Mononuclear cell (primary cell): ENCODE data around the gene OOSP4B. TPM values are rescaled to one million over a fixed set of nuclear protein-coding genes. Genes with fewer than 3 reads are reported as not detected.
"Not testable (repeated sequence)": the region's sequence is repeated elsewhere in the genome, so short reads cannot be mapped to it uniquely, and the experiment has no call there.

Source experiments
- H3K27me3 ChIP-seq: 2 replicates; pipeline ENCODE4 v1.6.0; 2011; ENCODE audit warnings: low read length, control low read depth; ENCODE audit not compliant: insufficient read depth
- H3K4me1 ChIP-seq: 2 replicates; pipeline ENCODE4 v1.5.1; 2011; ENCODE audit warnings: mild to moderate bottlenecking, low read length, control low read depth; ENCODE audit not compliant: insufficient read depth
- H3K4me3 ChIP-seq: 2 replicates; pipeline ENCODE4 v1.5.1; 2011; ENCODE audit warnings: mild to moderate bottlenecking, low read length, moderate library complexity
- H3K9me3 ChIP-seq: 2 replicates; pipeline ENCODE4 v1.5.1; 2011; ENCODE audit warnings: low read depth, mild to moderate bottlenecking, control low read depth, low read length
- total RNA-seq: library from RNA; depleted of rRNA; stranded (reverse); fragments of >200 nt; gene quantifications from one replicate; pipeline ENCODE4 v1.2.3, GENCODE V29; 2012

The OOSP4B gene
- total RNA-seq, 1 donor = not detected

DNA sequence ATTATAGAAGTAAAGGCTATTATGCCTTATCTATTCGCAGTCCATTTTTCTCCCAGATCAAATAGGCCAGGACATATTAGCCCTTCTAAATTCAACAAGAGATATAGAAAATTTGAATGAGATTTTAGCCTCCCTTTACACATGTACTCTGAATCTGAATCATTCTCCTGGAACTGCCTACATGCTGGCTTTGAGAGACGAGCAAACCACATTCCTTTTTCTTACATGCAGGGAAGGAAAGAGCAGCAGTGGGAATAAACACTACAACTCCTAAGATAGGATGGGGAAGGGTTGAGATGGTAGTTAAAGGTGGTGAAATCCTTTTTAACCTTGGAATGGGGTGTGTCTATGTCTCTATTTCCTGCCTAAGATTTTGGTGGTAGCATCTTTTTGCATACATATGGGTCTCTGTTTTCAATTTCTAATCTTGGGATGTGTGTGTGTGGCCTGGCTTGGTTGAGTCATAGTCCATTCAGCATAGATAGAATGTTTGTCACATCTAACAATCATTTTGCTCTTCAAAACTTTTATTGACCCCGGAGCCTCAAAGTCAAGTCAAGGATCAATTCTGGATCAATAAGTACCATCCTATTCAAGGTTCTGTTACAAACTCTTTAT lies 12.1 kb downstream of the OOSP4B start:
- Histone ChIP-seq H3K9me3 (no peaks in the 10 kb centered on the region), H3K4me3 (no peak overlapping the region), H3K27me3 (no peaks in the 10 kb centered on the region), H3K4me1 (no peaks in the 10 kb centered on the region)

DNA sequence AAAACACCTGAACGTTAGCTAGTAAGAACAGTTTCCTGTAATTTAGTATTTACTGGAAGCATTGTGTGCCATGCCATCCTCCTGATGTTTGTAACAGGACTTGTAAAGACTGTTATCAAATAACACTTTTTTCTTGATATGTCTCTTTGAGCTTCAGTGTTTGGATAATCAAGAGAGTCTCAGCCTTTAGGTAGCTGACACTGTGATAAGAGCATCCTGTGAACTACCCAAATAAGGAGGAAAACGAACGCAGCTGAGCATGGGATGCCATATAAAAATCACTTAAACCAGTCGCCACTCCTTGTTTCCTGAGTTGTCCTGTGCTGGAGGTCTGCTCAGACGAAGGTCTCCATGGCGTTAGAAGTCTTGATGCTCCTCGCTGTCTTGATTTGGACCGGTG lies 23.1 kb downstream of the OOSP4B start, which contains the start of gene OOSP2:
OOSP2 (plus strand) TSS at position 301 of the 400 bp plus-strand sequence; CDS start at position 352, 51 bp downstream.
- no peaks in the 10 kb centered on the region for H3K9me3 ChIP-seq
- H3K27me3 ChIP-seq = no peaks in the 10 kb centered on the region
- H3K4me1 ChIP-seq = no peaks in the 10 kb centered on the region
- H3K4me3 ChIP-seq = no peak within 1 kb of the TSS

DNA sequence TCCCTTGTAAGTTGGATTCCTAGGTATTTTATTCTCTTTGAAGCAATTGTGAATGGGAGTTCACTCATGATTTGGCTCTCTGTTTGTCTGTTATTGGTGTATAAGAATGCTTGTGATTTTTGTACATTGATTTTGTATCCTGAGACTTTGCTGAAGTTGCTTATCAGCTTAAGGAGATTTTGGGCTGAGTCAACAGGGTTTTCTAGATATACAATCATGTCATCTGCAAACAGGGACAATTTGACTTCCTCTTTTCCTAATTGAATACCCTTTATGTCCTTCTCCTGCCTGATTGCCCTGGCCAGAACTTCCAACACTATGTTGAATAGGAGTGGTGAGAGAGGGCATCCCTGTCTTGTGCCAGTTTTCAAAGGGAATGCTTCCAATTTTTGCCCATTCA lies 33.4 kb downstream of the OOSP4B start:
- not testable (repeated sequence) for H3K9me3 ChIP-seq, H3K4me1 ChIP-seq, H3K27me3 ChIP-seq, H3K4me3 ChIP-seq

DNA sequence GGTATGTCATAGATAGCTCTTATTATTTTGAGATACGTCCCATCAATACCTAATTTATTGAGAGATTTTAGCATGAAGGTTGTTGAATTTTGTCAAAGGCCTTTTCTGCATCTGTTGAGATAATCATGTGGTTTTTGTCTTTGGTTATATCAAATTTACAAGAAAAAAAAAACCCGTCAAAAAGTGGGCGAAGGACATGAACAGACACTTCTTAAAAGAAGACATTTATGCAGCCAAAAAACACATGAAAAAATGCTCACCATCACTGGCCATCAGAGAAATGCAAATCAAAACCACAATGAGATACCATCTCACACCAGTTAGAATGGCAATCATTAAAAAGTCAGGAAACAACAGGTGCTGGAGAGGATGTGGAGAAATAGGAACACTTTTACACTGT lies 33.9 kb downstream of the OOSP4B start:
- not testable (repeated sequence) for H3K9me3 ChIP-seq, H3K27me3 ChIP-seq, H3K4me3 ChIP-seq
- H3K4me1 ChIP-seq = peaks cover 11% of the 10 kb centered on the region

DNA sequence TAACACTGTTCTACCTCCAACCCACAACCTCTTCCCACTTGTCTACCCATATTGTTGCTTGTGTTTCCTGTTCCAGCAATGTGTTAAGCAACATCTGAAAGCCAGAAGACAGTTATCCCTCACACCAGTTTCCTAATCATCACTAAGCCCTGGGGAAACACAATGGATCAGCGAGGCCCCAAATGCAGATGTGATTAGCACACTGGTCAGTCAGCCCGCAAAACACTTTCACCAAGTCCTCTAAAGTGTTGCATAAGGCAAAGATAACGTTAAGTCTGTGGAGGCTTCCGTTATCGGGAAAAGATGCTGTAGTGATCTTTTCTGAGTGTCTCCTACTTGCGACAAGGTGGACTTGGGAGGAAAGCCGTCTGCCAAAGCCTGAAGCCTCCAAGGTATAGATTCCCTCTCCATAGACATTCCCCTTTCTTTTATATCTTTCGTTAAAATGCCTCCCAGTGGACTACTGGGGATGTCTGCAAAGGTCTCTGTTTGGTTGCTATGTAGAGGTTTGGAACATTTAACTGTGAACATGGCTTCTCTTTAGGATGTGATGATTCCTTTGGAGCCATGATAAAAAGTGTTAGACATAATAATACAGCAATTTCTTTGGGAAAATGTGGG lies 39.5 kb downstream of the OOSP4B start, which contains the start of gene MS4A3:
MS4A3 (plus strand) TSS at position 317 of the 621 bp plus-strand sequence. CDS start 4,496 bp downstream, outside the sequence.
- Histone ChIP-seq H3K9me3 (no peaks in the 10 kb centered on the region), H3K27me3 (no peaks in the 10 kb centered on the region), H3K4me1 (peaks cover 30% of the 10 kb centered on the region), H3K4me3 (peak within 1 kb of the TSS; percentile 7)

DNA sequence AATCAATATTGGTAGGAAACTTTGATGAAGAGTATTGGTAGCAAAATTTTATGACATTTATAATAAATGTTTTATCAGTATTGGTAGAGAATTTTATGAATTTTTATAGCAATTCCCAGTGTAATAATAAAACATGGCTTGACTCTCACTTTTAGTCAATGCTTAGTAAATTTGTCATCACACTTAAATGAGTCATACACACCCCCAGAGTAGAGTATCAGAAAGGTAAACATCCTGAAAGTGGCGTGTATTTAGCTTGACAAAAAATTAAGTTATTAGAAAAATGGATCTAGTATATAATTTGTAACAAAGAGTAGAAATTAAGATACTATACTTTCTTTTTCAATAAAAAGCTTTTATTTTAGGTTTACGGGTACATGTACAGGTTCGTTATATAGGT lies 42.1 kb downstream of the OOSP4B start:
- peaks cover 34% of the 10 kb centered on the region for H3K4me1 ChIP-seq
- H3K4me3 ChIP-seq = no peak overlapping the region
- no peaks in the 10 kb centered on the region for H3K27me3 ChIP-seq
- no peaks in the 10 kb centered on the region for H3K9me3 ChIP-seq

DNA sequence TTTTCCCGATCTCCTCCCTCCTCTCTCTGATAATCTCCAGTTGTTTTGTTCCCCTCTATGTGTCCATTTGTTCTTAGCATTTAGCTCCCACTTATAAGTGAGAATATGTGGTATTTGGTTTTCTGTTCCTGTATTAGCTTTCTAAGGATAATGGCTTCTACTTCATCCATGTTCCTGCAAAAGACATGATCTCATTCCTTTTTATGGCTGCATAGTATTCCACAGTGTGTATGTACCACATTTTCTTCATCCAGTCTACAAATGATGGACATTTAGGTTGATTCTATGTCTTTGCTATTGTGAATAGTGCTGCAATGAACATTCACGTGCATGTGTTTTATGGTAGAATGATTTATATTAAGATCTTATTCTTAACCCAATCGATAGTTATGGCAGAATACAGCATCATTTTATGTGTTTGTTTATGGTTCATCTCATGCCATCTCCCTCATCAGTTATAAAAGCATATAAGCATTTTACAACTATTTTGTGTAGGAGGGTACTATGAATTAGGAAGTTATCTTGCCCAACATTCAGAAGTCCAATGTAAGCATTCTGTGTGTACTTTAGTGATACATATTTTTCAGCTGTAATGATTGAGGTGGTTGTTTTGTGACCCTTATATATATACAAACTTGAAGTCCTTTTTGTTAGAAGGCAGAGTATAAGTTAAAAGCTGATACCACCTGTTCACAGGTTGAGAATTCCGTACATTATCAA lies 42.7 kb downstream of the OOSP4B start:
- no peaks in the 10 kb centered on the region for H3K27me3 ChIP-seq
- peaks cover 41% of the 10 kb centered on the region for H3K4me1 ChIP-seq
- H3K9me3 ChIP-seq = no peaks in the 10 kb centered on the region
- H3K4me3 ChIP-seq = no peak overlapping the region

DNA sequence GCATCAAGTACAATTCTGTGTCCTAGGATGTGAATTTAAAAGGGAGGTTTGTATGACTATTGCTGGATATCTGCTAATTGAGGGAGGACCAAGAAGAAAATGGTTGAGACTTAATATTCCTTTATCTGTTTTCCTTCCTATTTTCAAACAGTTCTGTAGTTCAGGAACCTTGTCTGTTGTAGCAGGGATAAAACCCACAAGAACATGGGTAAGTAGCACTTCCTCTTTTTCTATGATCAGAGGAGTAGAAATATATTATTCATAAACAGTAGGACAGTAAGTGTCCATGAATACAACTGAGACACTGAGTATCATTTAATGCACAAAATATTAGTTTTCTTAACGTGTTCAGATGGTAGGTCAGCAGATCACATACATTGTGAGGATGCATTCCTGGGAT lies 47.1 kb downstream of the OOSP4B start:
- H3K27me3 ChIP-seq = no peaks in the 10 kb centered on the region
- H3K4me1 ChIP-seq = peaks cover 10% of the 10 kb centered on the region
- H3K4me3 ChIP-seq = no peak overlapping the region
- no peaks in the 10 kb centered on the region for H3K9me3 ChIP-seq

DNA sequence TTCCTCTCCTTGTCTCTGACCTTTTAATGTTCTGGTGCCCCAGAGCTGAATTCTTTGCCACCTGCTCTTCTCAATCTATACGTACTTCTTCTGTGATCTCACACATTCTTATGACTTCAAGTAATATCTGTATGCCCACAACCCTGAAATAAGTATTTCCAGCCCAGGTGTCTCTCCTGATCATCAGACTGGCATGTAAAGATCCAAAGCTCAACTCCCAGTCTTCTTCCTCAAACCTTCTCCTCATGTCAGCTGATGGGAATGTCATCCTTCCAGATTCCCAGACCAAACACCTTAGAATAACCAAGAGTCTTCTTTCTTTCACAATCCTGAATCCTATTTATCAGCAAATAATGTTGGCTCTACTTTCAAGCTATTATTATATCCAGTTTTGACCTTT lies 48.8 kb downstream of the OOSP4B start:
- Histone ChIP-seq H3K4me1 (peaks cover 10% of the 10 kb centered on the region), H3K27me3 (no peaks in the 10 kb centered on the region), H3K4me3 (no peak overlapping the region), H3K9me3 (no peaks in the 10 kb centered on the region)

DNA sequence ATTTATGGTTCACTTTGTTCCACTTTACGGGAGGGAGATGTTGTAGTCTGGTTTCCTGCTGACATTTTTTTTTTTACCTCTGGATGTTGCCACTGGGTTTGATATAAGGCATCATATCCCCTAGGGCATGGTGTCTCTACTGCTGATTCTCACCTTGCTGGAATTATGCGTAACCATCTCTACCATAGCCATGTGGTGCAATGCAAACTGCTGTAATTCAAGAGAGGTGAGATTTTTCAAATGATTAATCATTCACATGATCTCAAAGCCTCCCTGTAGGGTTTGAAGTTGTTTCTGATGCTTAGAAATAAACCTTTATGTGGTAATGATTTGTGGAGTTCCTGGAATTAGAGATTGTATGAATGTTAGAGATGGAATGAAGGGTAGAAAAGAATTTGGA lies 52.5 kb downstream of the OOSP4B start:
- H3K4me3 ChIP-seq = no peak overlapping the region
- peaks cover 3% of the 10 kb centered on the region for H3K4me1 ChIP-seq
- no peaks in the 10 kb centered on the region for H3K27me3 ChIP-seq
- H3K9me3 ChIP-seq = no peaks in the 10 kb centered on the region

DNA sequence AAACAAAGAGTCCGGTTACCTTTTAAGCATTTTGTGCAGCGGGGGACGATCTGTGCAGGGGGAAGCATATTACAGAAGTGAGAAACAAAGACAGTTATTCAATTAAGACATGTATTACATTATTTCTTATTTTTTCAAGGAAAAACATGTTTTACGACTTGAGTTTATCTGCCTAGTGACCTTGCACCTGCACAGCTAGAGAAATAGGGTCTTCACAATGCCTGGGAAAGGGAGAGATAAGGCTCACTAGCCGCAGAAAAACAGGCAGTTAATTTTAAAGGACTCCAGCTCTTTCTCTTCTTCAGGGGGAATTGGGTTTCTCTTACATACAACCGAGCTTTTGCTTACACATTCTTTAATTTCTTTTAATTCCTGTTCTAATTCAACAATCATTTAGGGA lies 54.7 kb downstream of the OOSP4B start:
- not testable (repeated sequence) for H3K4me3 ChIP-seq, H3K9me3 ChIP-seq, H3K27me3 ChIP-seq, H3K4me1 ChIP-seq

DNA sequence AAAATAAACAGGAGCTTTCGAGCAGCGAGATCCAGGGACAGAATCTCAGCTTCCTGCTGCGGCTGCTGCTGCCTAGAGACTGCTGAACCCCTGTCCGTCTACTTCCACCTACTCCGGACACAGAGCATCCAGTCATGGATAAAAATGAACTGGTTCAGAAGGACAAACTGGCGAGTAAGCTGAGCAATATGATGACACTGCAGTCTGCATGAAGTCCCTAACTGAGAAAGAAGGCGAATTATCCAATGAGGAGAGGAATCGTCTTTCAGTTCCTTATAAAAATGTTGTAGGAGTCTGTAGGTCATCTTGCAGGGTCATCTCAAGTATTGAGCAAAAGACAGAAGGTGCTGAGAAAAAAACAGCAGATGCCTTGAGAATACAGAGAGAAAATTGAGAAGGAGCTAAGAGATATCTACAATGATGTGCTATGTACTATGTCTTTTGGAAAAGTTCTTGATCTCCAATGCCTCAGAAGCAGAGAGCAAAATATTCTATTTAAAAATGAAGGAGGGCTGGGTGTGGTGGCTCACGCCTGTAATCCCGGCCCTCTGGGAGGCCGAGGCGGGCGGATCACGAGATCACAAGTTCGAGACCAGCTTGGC lies 60.3 kb downstream of the OOSP4B start:
- Histone ChIP-seq H3K9me3 (no peaks in the 10 kb centered on the region), H3K27me3 (no peaks in the 10 kb centered on the region), H3K4me1 (peaks cover 7% of the 10 kb centered on the region), H3K4me3 (no peak overlapping the region)

DNA sequence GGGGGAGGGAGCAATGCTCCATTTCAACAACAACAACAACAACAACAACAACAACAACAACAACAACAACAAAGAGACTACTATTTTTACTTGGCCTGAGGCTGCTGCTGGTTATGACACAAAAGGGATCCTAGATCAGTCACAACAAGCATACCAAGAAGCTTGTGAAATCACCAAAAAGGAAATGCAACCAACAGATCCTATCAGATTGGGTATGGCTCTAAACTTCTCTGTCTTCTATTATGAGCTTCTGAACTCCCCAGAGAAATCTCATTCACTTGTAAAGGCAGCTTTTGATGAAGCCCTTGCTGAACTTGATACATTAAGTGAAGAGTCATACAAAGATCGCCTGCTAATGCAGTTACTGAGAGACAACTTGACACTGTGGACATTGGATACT lies 61.0 kb downstream of the OOSP4B start:
- H3K4me1 ChIP-seq = peaks cover 7% of the 10 kb centered on the region
- H3K9me3 ChIP-seq = no peaks in the 10 kb centered on the region
- H3K4me3 ChIP-seq = no peak overlapping the region
- no peaks in the 10 kb centered on the region for H3K27me3 ChIP-seq

DNA sequence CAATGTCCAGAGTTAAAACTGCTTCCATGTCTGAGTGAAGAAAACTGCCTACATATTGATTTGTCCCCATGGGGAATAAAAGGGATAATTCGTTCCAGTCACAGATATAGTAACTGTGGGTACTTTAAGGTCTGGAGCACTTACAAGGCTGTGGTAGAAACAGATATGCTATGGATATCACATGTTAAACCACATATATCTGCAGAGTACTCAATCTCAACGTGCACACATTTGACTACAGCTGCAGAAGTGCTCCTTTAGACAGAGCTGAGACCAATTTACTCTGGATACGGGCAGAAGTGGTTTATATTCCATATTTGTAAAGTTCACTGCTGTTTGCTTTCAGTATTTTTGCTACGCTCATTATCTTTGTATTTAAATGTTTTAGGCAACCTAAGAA lies 61.8 kb downstream of the OOSP4B start:
- no peak overlapping the region for H3K4me3 ChIP-seq
- no peaks in the 10 kb centered on the region for H3K27me3 ChIP-seq
- H3K9me3 ChIP-seq = no peaks in the 10 kb centered on the region
- peaks cover 7% of the 10 kb centered on the region for H3K4me1 ChIP-seq

DNA sequence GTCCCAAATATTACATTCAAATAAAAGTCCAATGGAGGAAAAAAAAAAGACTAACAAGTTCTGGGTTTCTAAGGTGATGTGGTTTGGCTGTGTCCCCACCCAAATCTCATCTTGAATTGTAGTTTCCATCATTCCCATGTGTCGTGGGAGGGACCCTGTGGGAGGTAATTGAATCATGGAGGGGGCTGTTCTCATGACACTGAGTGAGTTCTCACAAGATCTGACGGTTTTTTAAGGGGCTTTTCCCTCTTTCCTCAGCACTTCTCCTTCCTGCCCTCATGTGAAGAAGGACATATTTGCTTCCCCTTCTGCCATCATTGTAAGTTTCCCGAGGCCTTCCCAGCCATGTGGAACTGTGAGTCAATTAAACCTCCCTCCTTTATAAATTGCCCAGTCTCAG lies 63.6 kb downstream of the OOSP4B start:
- Histone ChIP-seq H3K27me3 (no peaks in the 10 kb centered on the region), H3K4me3 (no peak overlapping the region), H3K4me1 (peaks cover 7% of the 10 kb centered on the region), H3K9me3 (no peaks in the 10 kb centered on the region)
